Measurements from ENCODE around the gene EVI5L. TPM values are rescaled to one million over a fixed set of nuclear protein-coding genes. Genes with fewer than 3 reads are reported as not detected.

The EVI5L gene
- total RNA-seq, 1 donor from 2014 or later, result 11.6 TPM

DNA sequence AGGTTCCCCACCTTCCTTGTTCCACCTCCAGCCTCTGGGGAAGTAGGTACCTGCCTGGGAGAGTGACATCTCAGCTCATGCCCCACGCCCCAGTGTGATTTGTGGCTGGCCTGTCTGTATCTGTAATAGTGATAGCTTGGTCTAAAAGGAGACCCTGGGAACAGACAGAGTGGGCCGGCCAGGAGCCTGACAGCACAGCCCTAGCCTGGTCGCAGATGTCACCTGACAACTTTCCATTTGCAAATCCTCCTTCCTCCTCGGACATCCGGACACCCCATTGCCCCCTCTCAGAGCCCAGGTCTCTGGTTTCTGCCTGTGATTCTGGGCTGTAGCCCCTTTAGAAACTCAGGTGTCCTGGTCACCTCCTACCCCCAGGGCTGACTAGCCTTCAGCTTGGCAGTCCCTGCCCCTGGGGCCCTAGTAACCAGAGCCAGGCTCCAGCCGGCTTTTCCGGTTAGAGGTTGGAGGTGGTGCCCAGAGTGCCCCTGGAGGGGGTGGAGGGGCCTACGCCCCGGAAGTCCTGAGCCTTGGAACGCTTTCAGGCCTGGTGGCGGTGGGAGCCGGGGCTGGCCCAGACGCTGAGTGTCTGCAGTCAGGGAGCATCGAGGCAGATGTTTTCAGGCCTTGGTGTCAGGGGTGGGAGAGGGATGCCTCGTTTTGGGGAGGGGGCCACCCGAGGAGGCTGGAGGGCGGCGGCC, 64.7 kb downstream of the EVI5L start:
- no peak for DNase-seq (ENCODE audit: low spot score)

DNA sequence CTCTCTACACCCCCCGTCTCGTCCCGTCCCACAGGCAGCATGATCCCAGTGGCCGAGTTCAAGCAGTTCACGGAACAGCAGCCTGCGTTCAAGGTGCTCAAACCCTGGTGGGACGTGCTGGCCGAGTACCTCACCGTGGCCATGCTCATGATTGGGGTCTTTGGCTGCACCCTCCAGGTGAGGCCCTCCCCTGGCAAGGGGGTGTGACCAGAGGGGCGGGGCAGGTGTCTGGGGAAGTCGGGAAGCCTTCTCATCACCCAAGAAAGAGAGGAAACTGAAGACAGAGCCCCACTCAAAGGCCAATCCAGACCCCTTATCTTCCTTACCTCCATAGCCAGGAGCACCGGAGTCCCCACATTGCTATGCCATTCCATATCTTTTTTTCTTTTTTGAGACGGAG, 65.5 kb downstream of the EVI5L start:
- DNase-seq (ENCODE audit: low spot score), result no peak

DNA sequence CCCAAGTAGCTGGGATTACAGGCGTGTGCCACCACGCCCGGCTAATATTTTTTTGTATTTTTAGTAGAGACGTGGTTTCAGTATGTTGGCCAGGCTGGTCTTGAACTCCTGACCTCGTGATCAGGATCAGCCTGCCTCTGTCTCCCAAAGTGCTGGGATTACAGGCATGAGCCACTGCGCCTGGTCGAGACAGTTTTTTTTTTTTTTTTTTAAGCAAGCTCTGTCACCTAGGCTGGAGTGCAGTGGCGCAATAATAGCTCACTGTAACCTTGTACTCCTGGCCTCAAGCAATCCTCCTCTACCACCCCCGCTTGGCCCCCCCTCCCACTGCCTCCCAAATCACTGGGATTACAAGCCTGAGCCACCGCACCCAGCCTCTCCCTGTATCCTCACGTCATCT, 67.3 kb downstream of the EVI5L start:
- no peak for DNase-seq (ENCODE audit: low spot score)

DNA sequence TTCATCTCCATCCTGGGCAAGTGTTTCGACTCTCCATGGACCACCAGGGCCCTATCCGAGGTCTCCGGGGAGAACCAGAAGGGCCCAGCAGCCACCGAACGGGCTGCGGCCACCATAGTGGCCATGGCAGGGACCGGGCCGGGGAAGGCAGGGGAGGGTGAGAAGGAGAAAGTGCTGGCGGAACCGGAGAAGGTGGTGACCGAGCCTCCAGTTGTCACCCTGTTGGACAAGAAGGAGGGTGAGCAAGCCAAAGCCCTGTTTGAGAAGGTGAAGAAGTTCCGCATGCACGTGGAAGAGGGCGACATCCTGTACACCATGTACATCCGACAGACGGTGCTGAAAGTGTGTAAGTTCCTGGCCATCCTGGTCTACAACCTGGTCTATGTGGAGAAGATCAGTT, 68.9 kb downstream of the EVI5L start:
- DNase-seq (ENCODE audit: low spot score), result no peak

DNA sequence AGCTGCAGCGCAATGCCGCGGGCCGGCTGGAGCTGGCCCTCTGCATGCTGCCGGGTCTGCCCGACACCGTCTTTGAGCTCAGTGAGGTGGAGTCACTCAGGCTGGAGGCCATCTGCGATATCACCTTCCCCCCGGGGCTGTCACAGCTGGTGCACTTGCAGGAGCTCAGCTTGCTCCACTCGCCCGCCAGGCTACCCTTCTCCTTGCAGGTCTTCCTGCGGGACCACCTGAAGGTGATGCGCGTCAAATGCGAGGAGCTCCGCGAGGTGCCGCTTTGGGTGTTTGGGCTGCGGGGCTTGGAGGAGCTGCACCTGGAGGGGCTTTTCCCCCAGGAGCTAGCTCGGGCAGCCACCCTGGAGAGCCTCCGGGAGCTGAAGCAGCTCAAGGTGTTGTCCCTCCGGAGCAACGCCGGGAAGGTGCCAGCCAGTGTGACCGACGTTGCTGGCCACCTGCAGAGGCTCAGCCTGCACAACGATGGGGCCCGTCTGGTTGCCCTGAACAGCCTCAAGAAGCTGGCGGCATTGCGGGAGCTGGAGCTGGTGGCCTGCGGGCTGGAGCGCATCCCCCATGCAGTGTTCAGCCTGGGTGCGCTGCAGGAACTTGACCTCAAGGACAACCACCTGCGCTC, 69.8 kb downstream of the EVI5L start:
- DNase-seq (ENCODE audit: low spot score), result no peak

DNA sequence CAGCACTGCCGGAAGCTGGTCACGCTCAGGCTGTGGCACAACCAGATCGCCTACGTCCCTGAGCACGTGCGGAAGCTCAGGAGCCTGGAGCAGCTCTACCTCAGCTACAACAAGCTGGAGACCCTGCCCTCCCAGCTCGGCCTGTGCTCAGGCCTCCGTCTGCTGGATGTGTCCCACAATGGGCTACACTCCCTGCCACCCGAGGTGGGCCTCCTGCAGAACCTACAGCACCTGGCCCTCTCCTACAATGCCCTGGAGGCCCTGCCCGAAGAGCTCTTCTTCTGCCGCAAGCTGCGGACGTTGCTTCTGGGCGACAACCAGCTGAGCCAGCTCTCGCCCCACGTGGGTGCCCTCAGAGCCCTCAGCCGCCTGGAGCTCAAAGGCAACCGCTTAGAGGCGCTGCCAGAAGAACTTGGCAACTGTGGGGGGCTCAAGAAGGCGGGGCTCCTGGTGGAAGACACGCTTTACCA, 70.4 kb downstream of the EVI5L start:
- DNase-seq (ENCODE audit: low spot score), result no peak

DNA sequence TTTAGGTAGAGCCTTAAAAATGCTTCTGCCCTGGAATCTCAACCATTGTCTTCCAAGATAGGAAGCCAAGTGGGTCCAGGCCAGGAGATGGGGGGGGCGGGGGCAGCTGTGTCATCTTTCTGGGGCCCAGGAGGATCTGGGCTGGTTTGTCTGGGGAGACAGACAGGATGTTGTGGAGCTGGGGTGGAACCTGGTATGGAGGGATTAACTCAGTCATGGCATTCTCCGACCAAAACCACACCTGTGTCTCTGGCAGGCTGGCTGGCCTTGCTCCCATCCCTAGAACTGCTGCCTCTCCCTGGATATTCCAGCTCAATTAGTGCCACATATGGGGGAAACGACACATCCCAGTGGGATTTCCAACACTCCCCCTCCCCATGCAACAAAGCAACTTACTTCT, 70.9 kb downstream of the EVI5L start:
- DNase-seq (ENCODE audit: low spot score), result no peak

DNA sequence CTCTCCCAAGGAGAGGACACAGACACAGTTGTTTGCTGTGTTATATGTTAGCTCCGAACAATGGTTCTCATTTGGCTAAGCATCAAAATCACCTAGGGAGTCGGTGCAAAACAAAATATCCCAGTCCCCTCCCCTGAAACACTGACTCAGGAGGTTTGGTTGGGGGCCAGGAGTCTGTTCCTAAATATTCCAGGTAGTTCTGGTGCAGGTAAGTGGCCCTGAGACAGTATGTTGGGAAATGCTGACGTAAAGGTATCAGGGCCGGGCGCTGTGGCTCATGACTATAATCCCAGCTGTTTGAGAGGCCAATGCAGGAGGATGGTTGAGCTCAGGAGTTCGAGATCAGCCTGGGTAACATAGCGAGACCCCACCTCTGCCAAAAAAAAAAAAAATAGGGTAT, 71.3 kb downstream of the EVI5L start:
- no peak for DNase-seq (ENCODE audit: low spot score)

DNA sequence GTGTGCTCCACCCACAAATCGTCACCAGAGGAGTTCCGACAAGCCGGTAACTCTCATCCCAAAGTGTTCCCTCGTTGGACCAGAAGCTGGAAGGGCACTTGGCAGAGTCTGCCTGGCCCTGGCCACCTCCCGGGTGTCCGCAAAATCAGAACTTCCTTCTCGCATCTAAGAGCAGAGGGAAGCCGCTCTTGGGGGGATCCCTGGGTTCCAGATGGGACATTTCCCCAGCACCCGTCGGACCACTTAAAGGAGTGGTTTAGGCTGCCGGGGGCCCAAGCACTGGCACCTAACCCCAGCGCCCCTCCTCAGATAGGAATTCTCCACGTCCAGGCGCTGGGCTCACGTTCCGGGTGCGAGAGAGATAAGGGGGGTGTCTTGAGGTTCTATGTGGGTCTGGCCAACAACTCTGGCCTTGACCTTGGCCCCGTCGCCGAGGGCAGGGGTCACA, 72.8 kb downstream of the EVI5L start:
- DNase-seq (ENCODE audit: low spot score), result peak; percentile 35

DNA sequence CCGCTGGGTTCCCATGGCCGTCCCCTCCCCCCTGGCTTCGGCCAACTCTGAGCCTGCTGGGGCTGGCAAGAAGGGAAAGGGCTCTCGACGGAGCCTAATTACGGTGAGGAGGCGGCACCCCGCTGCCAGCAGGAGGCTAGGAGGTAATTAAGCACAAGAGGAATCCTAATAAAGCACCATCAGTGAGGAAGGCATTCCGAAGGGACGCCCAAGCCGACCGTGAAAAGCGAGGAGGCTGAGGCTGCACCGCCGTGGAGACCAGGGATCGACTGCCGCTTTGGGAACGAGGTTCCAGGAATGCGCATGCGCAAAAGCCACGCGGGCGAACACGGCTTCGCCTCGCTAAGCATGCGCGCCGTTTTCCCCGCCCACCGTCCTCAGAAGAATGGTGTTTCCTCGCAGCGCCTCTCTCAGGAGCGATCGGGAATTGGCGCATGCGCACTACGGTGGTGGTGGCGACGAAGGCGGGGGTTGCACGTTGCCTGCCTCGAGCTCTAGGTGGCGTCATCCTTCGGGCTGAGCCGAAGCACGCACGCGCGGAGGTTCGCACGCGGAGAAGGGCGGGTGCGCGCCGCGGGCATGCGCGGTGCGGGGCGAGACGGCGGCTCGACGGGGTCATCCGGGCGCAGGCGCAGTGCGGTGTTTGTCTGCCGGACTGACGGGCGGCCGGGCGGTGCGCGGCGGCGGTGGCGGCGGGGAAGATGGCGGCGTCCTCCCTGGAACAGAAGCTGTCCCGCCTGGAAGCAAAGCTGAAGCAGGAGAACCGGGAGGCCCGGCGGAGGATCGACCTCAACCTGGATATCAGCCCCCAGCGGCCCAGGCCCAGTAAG, 73.4 kb downstream of the EVI5L start, which contains the start of gene MAP2K7:
MAP2K7 (plus strand) TSS at position 634 of the 830 bp plus-strand sequence; CDS start at position 702, 68 bp downstream.
- peak; percentile 100 for DNase-seq (ENCODE audit: low spot score)

DNA sequence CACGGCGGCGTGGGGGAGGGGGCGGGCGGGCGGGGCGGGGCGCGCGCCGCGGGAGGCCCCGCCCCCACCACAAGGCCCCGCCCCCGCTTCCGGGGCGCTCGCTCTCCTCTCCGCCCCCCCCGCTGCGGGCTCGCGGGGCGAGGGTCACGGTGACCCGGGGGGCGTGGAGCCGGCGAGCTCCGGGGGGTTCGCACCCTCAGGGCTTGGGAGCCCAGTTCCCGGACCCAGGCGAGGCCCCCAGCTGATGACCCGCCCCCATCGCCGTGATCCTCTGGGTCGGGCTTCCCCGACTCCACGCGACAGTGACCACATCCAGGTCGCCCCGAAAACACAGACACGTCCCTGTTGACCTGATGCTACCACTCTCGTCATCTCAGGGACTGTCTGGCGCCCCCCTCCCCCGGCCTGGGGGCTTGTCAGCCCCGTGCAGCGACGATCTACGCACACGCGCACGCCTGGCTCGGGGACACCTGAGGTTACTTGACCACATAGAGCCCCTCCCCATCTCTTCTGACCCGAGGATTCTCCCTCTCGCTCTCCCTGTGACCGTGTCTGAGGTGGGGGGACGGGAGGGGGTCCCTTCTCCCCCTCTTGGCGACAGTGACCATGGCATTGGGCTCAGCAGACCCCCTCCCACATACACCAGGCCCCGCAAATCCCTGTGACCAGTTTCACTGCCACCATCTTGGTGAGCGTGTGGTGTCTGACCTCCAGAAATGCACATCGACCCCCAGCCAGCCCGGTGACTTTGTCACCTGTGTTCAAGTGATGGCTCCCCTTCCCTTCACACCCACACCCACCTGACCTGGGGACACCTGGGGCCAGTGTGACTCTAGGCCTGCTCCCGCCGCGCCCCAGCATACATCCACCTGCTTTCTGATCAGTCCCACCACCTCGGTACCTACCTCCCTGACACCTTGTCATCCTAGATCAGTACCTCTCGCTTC, 74.3 kb downstream of the EVI5L start:
- peak; percentile 38 for DNase-seq (ENCODE audit: low spot score)

DNA sequence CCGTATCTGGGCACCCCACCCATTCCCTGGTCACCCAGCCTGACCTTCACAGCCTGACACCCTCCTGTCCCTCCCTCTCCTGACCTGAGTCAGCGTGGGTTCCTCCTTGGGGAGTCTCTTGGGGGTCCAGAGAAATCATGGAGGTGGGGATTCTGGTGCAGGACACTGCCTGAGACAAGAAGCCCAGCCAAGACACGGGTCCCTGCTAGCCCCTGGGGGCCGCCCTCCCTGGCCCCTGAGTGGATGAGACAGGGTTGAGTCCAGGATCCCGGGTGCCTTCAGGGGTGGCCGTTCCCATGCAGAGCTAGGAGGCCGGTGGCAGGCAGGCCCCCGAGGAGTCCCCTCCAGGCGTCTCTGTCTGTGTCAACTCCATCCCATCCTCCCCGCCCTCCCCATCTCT, 75.2 kb downstream of the EVI5L start:
- DNase-seq (ENCODE audit: low spot score), result no peak

DNA sequence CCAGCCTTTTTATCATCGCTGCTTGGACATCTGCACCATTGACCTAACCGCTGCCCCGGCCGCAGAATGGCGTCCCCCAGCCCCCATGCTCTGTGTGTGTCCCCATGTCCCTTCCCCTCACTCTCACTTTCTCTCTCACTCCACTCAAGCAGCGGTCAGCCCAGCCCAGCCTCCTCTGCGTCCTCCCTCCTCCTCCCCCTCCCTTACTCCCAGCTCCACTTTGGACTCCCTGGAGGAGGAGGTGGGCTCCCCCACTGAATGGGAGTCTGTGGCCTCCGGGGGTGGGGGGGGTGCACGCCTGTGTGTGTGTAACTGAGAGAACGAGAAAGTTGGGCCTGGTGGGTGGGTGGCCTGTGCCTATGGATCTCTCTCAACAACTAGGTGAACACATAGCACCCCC, 75.8 kb downstream of the EVI5L start:
- no peak for DNase-seq (ENCODE audit: low spot score)

DNA sequence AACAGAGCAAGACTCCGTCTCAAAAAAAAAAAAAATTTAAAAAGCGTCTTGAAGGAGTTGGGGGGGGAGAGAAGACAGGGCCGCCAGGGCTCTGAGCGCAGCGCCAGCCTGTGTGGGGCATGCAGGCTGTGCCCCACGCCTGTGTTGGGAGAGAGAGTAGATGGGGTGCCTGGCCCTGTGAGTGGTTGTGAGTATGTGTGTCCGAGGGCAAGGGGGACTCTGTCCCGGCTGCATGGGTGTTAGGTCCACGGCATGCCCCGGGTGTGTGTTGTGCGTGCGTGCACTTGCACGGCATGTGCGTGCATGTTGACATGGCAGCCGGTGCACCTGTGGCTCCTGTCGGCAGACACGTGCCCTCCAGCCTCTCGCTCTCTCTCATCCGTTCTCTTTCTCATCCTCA, 77.1 kb downstream of the EVI5L start:
- DNase-seq (ENCODE audit: low spot score), result no peak

DNA sequence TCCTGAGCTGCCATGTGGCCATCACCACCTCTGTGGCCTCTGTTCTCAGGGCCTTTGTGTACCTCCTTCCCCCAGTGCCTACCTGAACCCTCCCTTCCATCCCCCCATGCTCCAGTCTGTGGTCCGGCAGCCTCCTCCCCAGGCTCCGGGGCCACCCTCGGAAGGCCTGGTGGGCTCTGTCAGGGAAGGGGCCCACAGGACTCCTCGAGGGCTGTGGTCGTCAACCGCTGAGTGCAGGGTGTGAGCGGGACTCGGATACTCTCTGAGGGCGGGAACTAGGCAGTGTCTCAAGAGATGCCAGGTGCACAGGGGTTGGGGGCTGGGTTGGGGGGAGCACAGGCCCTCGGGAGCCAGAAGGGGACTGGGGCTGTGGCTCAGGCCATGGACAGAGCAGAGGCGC, 77.5 kb downstream of the EVI5L start:
- DNase-seq (ENCODE audit: low spot score), result no peak

DNA sequence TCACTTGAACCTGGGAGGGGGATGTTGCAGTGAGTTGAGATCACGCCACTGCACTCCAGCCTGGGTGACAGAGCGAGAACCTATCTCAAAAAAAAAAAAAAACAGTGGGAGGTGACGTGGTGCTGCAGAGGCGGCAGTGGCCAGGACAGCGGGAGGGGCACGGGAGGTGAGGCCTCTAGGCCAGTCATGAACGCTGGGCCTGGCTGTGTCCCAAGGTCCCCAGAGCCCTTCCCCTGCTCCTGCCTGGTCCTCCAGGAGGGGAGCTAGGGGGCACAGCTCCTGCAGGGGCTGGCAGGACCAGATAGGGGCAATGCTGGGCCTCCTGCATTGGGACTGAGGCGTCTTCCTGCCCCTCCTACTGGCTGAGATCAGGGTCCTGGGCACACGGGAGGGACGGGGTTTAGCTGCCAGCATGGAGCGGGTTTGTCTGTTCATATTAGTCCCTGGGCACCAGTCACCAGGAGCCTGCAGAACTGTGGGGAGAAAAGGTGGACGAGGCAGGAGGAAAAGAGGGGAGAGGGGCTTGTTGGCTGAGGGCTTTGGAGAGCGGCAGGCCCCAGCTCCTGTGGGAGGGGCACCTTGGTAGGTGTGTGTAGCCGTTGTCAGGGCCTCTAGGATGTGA, 78.2 kb downstream of the EVI5L start:
- DNase-seq (ENCODE audit: low spot score), result no peak

DNA sequence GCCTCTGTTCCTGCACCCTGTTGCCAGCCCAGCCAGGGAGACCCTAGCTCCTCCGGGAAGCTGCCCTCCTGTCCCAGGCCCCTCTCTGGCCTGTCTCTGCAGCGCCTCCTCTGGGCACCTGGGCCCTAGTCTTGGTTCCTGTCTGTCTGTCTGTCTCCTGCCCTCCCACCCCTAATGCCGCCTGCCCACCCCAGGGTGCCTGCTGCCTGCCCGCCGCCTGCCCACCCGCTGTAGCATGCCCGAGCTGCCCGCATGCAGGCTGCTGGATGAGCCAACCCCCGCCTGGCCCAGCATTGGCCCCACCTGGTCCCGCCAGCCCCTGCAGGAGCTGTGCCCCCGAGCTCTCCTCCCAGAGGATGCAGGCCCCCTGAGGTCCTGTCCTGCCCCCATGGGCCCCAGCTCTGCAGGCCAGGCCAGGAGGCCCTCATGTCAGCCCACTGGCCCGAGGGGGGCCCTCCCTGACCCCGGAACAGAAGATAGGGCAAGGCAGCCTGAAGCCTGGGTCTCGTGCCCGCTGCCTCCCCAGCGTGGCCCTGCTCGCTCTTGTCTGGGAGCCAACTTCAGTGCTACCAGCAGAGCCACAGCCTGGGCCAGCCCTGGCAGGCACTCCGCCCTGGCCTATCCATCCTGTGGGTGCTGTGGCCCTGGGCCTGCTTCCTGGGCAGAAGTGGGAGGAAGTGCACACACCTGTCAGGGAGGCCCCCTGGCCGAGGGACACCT, 78.9 kb downstream of the EVI5L start:
- no peak for DNase-seq (ENCODE audit: low spot score)

DNA sequence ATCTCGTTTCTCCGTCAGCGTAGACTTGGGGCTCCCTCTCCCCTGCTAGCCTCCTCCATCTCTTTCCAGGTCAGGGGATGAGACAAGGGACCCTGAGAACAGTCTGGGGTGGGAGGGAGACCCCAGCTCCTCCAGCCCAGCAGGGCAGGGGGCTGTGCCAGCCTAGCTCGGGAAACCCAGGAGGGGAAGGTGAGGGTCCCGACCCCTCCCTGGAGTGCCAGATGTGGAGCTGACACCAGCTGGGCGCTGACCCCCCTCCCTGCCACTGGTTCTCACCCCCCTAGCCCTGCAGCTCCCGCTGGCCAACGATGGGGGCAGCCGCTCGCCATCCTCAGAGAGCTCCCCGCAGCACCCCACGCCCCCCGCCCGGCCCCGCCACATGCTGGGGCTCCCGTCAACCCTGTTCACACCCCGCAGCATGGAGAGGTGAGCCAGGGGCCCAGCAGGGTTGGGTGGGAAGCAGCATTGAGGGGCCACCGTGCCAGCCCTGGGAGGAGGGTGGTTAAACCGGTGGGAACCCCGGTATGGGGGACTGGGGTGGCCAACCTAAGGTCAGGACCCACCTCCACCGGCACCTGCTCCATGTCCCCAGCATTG, 79.6 kb downstream of the EVI5L start:
- no peak for DNase-seq (ENCODE audit: low spot score)

DNA sequence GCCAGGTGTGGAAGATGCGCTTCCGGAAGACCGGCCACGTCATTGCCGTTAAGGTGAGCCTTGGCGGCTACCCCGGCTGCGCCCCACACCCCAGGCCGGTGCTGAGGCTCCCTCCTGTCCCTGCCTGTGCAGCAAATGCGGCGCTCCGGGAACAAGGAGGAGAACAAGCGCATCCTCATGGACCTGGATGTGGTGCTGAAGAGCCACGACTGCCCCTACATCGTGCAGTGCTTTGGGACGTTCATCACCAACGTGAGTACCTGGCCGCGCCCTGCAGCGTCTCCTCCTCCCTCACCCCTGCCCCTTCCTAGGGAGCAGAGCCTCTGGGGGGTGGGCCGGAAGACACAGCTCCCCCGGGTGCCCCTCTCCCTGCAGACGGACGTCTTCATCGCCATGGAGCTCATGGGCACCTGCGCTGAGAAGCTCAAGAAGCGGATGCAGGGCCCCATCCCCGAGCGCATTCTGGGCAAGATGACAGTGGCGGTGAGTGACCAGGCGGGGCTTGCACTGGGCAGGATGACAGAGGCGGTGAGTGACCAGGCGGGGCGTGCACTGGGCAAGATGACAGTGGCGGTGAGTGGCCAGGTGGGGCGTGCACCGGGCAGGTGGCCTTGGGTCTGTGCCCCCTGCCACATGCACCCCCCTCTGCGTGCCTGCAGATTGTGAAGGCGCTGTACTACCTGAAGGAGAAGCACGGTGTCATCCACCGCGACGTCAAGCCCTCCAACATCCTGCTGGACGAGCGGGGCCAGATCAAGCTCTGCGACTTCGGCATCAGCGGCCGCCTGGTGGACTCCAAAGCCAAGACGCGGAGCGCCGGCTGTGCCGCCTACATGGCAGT, 80.5 kb downstream of the EVI5L start:
- no peak for DNase-seq (ENCODE audit: low spot score)

All from umbilical cord (tissue), 2 donors.